ENCODE data around the gene PPP2R2C. TPM values are rescaled to one million over a fixed set of nuclear protein-coding genes. Genes with fewer than 3 reads are reported as not detected.
A peak's percentile ranks its signal among the peaks of the same experiment; 100 is the strongest.

PPP2R2C gene
- total RNA-seq, 1 experiment from 2014 or later = 9.5 TPM

- Histone ChIP-seq H3K27ac (ENCODE audit: low read length) (peak overlapping the region; percentile 32; the same call in 1 of the 2 replicates), H4K20me1 (ENCODE audit: low read length) (no peaks in the 10 kb centered on the region), H3K9ac (ENCODE audit: low read length) (no peak overlapping the region), H3K4me2 (ENCODE audit: low read length) (peak overlapping the region; percentile 63), H2AFZ (ENCODE audit: low read length) (no peak overlapping the region), H3F3A (ENCODE audit: low read length, unreplicated experiment) (no peaks in the 10 kb centered on the region), H3K9me3 (ENCODE audit: low read length) (no peaks in the 10 kb centered on the region), H3K27me3 (ENCODE audit: low read length) (no peaks in the 10 kb centered on the region), H3K79me2 (ENCODE audit: low read length) (no peaks in the 10 kb centered on the region), H3K36me3 (ENCODE audit: low read depth, low read length) (no peaks in the 10 kb centered on the region), H3K9me2 (replicated peaks; ENCODE audit: low read length) (no peaks in the 10 kb centered on the region), H3K4me1 (ENCODE audit: insufficient read depth, low read length) (peaks cover 14% of the 10 kb centered on the region), H3K4me3 (ENCODE audit: low read length) (0 out of 2 replicates have a peak overlapping the region, but pooled peaks have one; percentile 18)
- POLR2A ChIA-PET (ENCODE audit: unreplicated experiment) = no interaction called here
- DNase-seq (peak; percentile 63), ATAC-seq (peak; percentile 77)
- CTCF ChIA-PET = no interaction called here
- no TSS peak for BruUV-seq (replicated peaks)
- TF ChIP-seq EZH2phosphoT487 (IDR thresholded peaks at IDR 0.05; ENCODE audit: borderline replicate concordance, low read length) = no peak
- TF ChIP-seq CTCF (conservative IDR thresholded peaks at IDR 0.05; ENCODE audit: low read depth, low read length) = no peak
- intact Hi-C loops (cut with micrococcal nuclease) = no loop called here
These were observed 80.6 kb downstream of the PPP2R2C start for GRCh38 chr4:6391852-6392188.

DNA sequence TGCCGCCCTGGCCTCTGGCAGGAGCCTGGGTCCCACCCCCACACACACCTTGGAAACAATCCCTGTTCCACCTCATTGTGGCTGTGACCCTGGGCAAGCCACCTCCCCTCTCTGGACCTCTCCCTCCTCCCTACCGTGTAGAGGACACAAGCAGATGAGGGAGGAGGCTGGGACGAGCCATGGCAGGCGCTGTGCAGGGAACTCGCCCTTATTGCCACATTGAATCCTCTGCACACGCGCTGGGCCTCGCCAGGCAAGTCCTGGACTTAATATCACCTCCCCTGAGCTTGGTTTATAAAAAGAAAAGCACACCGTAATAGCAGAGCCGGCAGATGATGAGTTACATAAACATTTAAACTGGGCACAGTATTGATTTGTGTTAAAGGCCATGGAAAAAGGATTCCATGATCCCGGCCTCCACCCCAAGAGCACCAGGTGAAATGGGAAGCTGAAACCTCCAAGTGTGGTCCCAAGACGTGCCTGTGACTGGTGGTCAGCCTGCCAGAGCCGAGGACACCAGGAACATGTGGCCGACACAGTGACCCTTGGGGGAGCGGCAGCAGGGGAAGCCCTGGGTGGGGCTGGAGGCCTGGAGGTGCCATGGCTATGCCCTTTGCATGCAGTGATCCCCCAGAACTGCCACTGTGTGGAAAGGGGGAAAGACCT lies 81.1 kb downstream of the PPP2R2C start:
- Histone ChIP-seq H3K27ac (ENCODE audit: low read length) (peak overlapping the region; percentile 32; the same call in 1 of the 2 replicates), H4K20me1 (ENCODE audit: low read length) (no peaks in the 10 kb centered on the region), H3F3A (ENCODE audit: low read length, unreplicated experiment) (no peaks in the 10 kb centered on the region), H3K9me2 (replicated peaks; ENCODE audit: low read length) (no peaks in the 10 kb centered on the region), H3K9ac (ENCODE audit: low read length) (no peak overlapping the region), H3K36me3 (ENCODE audit: low read depth, low read length) (no peaks in the 10 kb centered on the region), H3K27me3 (ENCODE audit: low read length) (no peaks in the 10 kb centered on the region), H3K4me2 (ENCODE audit: low read length) (peak overlapping the region; percentile 63), H3K9me3 (ENCODE audit: low read length) (no peaks in the 10 kb centered on the region), H3K4me3 (ENCODE audit: low read length) (peak overlapping the region; percentile 18; the same call in 1 of the 2 replicates), H2AFZ (ENCODE audit: low read length) (no peak overlapping the region), H3K4me1 (ENCODE audit: insufficient read depth, low read length) (peaks cover 14% of the 10 kb centered on the region), H3K79me2 (ENCODE audit: low read length) (no peaks in the 10 kb centered on the region)
- no TSS peak for BruUV-seq (replicated peaks)
- ATAC-seq = peak; percentile 39
- POLR2A ChIA-PET (ENCODE audit: unreplicated experiment) = no interaction called here
- DNase-seq = peak; percentile 25
- intact Hi-C loops (cut with micrococcal nuclease) = no loop called here
- no peak for TF ChIP-seq EZH2phosphoT487 (IDR thresholded peaks at IDR 0.05; ENCODE audit: borderline replicate concordance, low read length)
- no peak for TF ChIP-seq EZH2 (IDR thresholded peaks at IDR 0.05; ENCODE audit: low read length, unreplicated experiment)
- no peak for TF ChIP-seq CTCF (conservative IDR thresholded peaks at IDR 0.05; ENCODE audit: low read depth, low read length)
- CTCF ChIA-PET = no interaction called here

GRCh38 chr4:6390356-6390755 lies 82.1 kb downstream of the PPP2R2C start:
- BruUV-seq (replicated peaks) = no TSS peak
- H3K9me3 ChIP-seq (ENCODE audit: low read length) = no peaks in the 10 kb centered on the region
- POLR2A ChIA-PET (ENCODE audit: unreplicated experiment) = no interaction called here
- no peaks in the 10 kb centered on the region for H3K9me2 ChIP-seq (replicated peaks; ENCODE audit: low read length)
- no peaks in the 10 kb centered on the region for H3F3A ChIP-seq (ENCODE audit: low read length, unreplicated experiment)
- no peak overlapping the region for H3K9ac ChIP-seq (ENCODE audit: low read length)
- no peaks in the 10 kb centered on the region for H3K36me3 ChIP-seq (ENCODE audit: low read depth, low read length)
- no peak overlapping the region for H3K4me3 ChIP-seq (ENCODE audit: low read length)
- H3K4me1 ChIP-seq (ENCODE audit: insufficient read depth, low read length) = peaks cover 14% of the 10 kb centered on the region
- no peak overlapping the region for H2AFZ ChIP-seq (ENCODE audit: low read length)
- no peaks in the 10 kb centered on the region for H3K79me2 ChIP-seq (ENCODE audit: low read length)
- H3K4me2 ChIP-seq (ENCODE audit: low read length) = no peak overlapping the region
- ATAC-seq = no peak
- no peaks in the 10 kb centered on the region for H3K27me3 ChIP-seq (ENCODE audit: low read length)
- intact Hi-C loops (cut with micrococcal nuclease) = no loop called here
- CTCF ChIA-PET = no interaction called here
- no peaks in the 10 kb centered on the region for H4K20me1 ChIP-seq (ENCODE audit: low read length)
- no peak for DNase-seq
- H3K27ac ChIP-seq (ENCODE audit: low read length) = no peak overlapping the region
- TF ChIP-seq CTCF (conservative IDR thresholded peaks at IDR 0.05; ENCODE audit: low read depth, low read length) (no peak), EZH2phosphoT487 (IDR thresholded peaks at IDR 0.05; ENCODE audit: borderline replicate concordance, low read length) (no peak), EZH2 (IDR thresholded peaks at IDR 0.05; ENCODE audit: low read length, unreplicated experiment) (no peak)

Data from PC-3 (cell line).